T follicular helper cell (primary cell): ENCODE measurements around the gene SURF1.
"Not testable (repeated sequence)": the region's sequence is repeated elsewhere in the genome, so short reads cannot be mapped to it uniquely, and the experiment has no call there.

ENCODE experiments used
- DNase-seq: peaks from one replicate; pipeline ENCODE4 v3.0.0-alpha.2; 2020; ENCODE audit warnings: low read depth

Gene SURF1

GRCh38 chr9:133322701-133323100 lies 33.6 kb downstream of the SURF1 start:
- DNase-seq = no peak

GRCh38 chr9:133321411-133321935 lies 34.8 kb downstream of the SURF1 start:
- no peak for DNase-seq

GRCh38 chr9:133320421-133320881 lies 35.8 kb downstream of the SURF1 start:
- DNase-seq = no peak

GRCh38 chr9:133317551-133317950 lies 38.7 kb downstream of the SURF1 start:
- not testable (repeated sequence) for DNase-seq

GRCh38 chr9:133315997-133316396 lies 40.3 kb downstream of the SURF1 start:
- no peak for DNase-seq

- DNase-seq = no peak
Observed at GRCh38 chr9:133309608-133310007, 46.7 kb downstream of the SURF1 start.

- DNase-seq = no peak
Observed at GRCh38 chr9:133307301-133307700, 49.0 kb downstream of the SURF1 start.

- no peak for DNase-seq
Observed at GRCh38 chr9:133306242-133307204, 49.8 kb downstream of the SURF1 start.

- DNase-seq = no peak
Observed at GRCh38 chr9:133305731-133306130, 50.6 kb downstream of the SURF1 start.

- DNase-seq = no peak
Observed at GRCh38 chr9:133304477-133305377, 51.6 kb downstream of the SURF1 start.

- DNase-seq = no peak
Observed at GRCh38 chr9:133304158-133304470, 52.2 kb downstream of the SURF1 start.

GRCh38 chr9:133303266-133304157 lies 52.8 kb downstream of the SURF1 start:
- no peak for DNase-seq
